PC-3 (cell line): ENCODE measurements around the gene DNTT.

Experiments
- CTCF ChIP-seq: fragments of 300-600 bp; sonication (generic); conservative IDR thresholded peaks from 2 replicates; pipeline ENCODE4 v1.5.1; 2017; ENCODE audit warnings: antibody characterized with exemption, low read depth, mild to moderate bottlenecking, low read length
- EZH2 ChIP-seq: fragments of 300-600 bp; sonication (generic); IDR thresholded peaks from one replicate; pipeline ENCODE4 v1.6.1; 2017; ENCODE audit warnings: antibody characterized with exemption, mild to moderate bottlenecking, low read length; ENCODE audit not compliant: unreplicated experiment

DNA sequence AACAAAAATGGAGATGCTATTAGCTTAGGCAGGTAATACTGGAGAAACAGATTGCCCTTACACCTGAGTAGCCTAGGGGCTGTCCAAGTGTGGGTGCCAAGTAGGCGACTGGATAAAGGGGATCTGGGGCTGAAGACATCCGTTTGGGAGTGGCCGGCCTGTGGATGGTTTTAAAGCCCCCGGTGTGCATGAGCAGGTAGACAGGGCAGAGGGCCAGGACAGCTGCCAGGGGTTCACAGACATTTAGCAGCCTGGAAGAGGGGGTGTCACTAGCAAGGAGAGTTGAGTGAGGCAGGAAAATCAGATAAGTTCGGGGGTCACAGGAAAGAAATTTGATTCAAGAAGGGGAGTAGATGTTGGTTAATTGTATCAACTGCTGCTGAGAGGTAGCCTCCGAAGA is 56.1 kb downstream of the DNTT start:
- TF ChIP-seq CTCF (no peak), EZH2 (no peak)
